ENCODE measurements around the gene LPCAT1. TPM values are rescaled to one million over a fixed set of nuclear protein-coding genes. Genes with fewer than 3 reads are reported as not detected.

LPCAT1 gene
- total RNA-seq, 1 donor from 2014 or later: 108 TPM

GRCh38 chr5:1418238-1418920 lies 105.4 kb downstream of the LPCAT1 start:
- Histone ChIP-seq H3F3A (ENCODE audit: low read depth) (no peaks in the 10 kb centered on the region), H3K9me3 (ENCODE audit: low read depth) (no peaks in the 10 kb centered on the region), H4K20me1 (ENCODE audit: low read depth) (no peaks in the 10 kb centered on the region), H3K27me3 (no peaks in the 10 kb centered on the region), H2AFZ (replicated peaks) (no peak overlapping the region), H3K4me3 (no peak overlapping the region), H3K4me1 (no peaks in the 10 kb centered on the region), H3K9ac (no peak overlapping the region), H3K27ac (no peak overlapping the region), H3K36me3 (no peaks in the 10 kb centered on the region), H3K4me2 (no peak overlapping the region), H3K79me2 (ENCODE audit: low read depth) (no peaks in the 10 kb centered on the region)
- Mint-ChIP-seq H3K27me3 (ENCODE audit: insufficient read depth, low read depth) (peaks cover 20% of the 10 kb centered on the region), H3K27ac (no peak overlapping the region), H3K4me1 (no peaks in the 10 kb centered on the region), H3K4me3 (no peak overlapping the region), H3K9me3 (peaks cover 7% of the 10 kb centered on the region), H3K36me3 (no peaks in the 10 kb centered on the region)
- DNase-seq (ENCODE audit: low spot score): no peak
- TF ChIP-seq EZH2phosphoT487 (IDR thresholded peaks at IDR 0.05): no peak
- no peak for TF ChIP-seq EZH2 (IDR thresholded peaks at IDR 0.05)
- TF ChIP-seq, protein P1, sequence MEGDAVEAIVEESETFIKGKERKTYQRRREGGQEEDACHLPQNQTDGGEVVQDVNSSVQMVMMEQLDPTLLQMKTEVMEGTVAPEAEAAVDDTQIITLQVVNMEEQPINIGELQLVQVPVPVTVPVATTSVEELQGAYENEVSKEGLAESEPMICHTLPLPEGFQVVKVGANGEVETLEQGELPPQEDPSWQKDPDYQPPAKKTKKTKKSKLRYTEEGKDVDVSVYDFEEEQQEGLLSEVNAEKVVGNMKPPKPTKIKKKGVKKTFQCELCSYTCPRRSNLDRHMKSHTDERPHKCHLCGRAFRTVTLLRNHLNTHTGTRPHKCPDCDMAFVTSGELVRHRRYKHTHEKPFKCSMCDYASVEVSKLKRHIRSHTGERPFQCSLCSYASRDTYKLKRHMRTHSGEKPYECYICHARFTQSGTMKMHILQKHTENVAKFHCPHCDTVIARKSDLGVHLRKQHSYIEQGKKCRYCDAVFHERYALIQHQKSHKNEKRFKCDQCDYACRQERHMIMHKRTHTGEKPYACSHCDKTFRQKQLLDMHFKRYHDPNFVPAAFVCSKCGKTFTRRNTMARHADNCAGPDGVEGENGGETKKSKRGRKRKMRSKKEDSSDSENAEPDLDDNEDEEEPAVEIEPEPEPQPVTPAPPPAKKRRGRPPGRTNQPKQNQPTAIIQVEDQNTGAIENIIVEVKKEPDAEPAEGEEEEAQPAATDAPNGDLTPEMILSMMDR (IDR thresholded peaks at IDR 0.05): no peak

- Mint-ChIP-seq H3K4me1 (no peaks in the 10 kb centered on the region), H3K4me3 (no peak overlapping the region), H3K9me3 (peaks cover 7% of the 10 kb centered on the region), H3K27me3 (ENCODE audit: insufficient read depth, low read depth) (peaks cover 20% of the 10 kb centered on the region), H3K27ac (no peak overlapping the region), H3K36me3 (no peaks in the 10 kb centered on the region)
- H3F3A ChIP-seq (ENCODE audit: low read depth): no peaks in the 10 kb centered on the region
- H2AFZ ChIP-seq (replicated peaks): no peak overlapping the region
- H3K4me1 ChIP-seq: no peaks in the 10 kb centered on the region
- H3K27me3 ChIP-seq: no peaks in the 10 kb centered on the region
- TF ChIP-seq EZH2phosphoT487 (IDR thresholded peaks at IDR 0.05): no peak
- TF ChIP-seq EZH2 (IDR thresholded peaks at IDR 0.05): no peak
- H3K4me2 ChIP-seq: no peak overlapping the region
- no peaks in the 10 kb centered on the region for H3K36me3 ChIP-seq
- no peak overlapping the region for H3K4me3 ChIP-seq
- no peak overlapping the region for H3K27ac ChIP-seq
- no peak for DNase-seq (ENCODE audit: low spot score)
- no peak overlapping the region for H3K9ac ChIP-seq
- H3K9me3 ChIP-seq (ENCODE audit: low read depth): no peaks in the 10 kb centered on the region
- H4K20me1 ChIP-seq (ENCODE audit: low read depth): no peaks in the 10 kb centered on the region
- no peaks in the 10 kb centered on the region for H3K79me2 ChIP-seq (ENCODE audit: low read depth)
Observed at GRCh38 chr5:1417586-1418225, 106.1 kb downstream of the LPCAT1 start.

- no peaks in the 10 kb centered on the region for H3K36me3 Mint-ChIP-seq
- Histone ChIP-seq H3K9ac (no peak overlapping the region), H3K79me2 (ENCODE audit: low read depth) (no peaks in the 10 kb centered on the region), H3K36me3 (no peaks in the 10 kb centered on the region), H4K20me1 (ENCODE audit: low read depth) (no peaks in the 10 kb centered on the region), H3K4me2 (no peak overlapping the region), H2AFZ (replicated peaks) (no peak overlapping the region), H3K4me3 (no peak overlapping the region), H3K27me3 (no peaks in the 10 kb centered on the region), H3F3A (ENCODE audit: low read depth) (no peaks in the 10 kb centered on the region), H3K9me3 (ENCODE audit: low read depth) (no peaks in the 10 kb centered on the region), H3K27ac (no peak overlapping the region), H3K4me1 (no peaks in the 10 kb centered on the region)
- TF ChIP-seq EZH2phosphoT487 (IDR thresholded peaks at IDR 0.05) (no peak), EZH2 (IDR thresholded peaks at IDR 0.05) (no peak)
- TF ChIP-seq, protein P1 (IDR thresholded peaks at IDR 0.05): no peak
- H3K27me3 Mint-ChIP-seq (ENCODE audit: insufficient read depth, low read depth): peaks cover 19% of the 10 kb centered on the region
- H3K27ac Mint-ChIP-seq: no peak overlapping the region
- H3K4me3 Mint-ChIP-seq: peak overlapping the region; percentile 48
- H3K4me1 Mint-ChIP-seq: no peaks in the 10 kb centered on the region
- H3K9me3 Mint-ChIP-seq: peaks cover 7% of the 10 kb centered on the region
- DNase-seq (ENCODE audit: low spot score): no peak
Observed at GRCh38 chr5:1416856-1417469, 106.8 kb downstream of the LPCAT1 start.

All from neural progenitor cell (in vitro differentiated cells).